ENCODE results near the gene PPEF1. TPM values are rescaled to one million over a fixed set of nuclear protein-coding genes. Genes with fewer than 3 reads are reported as not detected.
"Not testable (repeated sequence)": the region's sequence is repeated elsewhere in the genome, so short reads cannot be mapped to it uniquely, and the experiment has no call there.

The PPEF1 gene
- total and polyA plus RNA-seq, 12 donors, result 0.29 to 3.6 (median 0.48) TPM; not detected in 4

DNA sequence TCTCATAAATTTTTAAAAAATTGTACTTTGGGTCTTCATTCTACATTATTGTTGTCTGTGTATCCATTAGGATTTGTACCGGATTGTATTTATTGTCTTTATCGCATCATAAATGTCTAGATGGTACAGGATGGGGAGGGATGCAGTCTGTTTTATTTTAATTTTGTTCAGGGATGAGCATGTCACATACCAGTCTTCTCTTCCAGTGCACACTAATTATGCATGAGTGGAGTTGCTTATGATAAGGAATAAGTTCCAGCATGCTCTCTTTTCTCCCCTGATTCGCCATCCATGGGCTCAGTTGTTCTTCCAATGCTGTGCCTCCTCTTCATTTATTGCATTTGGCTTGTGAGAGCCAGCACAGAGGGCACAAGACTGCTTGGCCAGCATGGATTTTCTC, 54.3 kb downstream of the PPEF1 start:
- Histone ChIP-seq H3K36me3 (replicated peaks in 1 of 2) (no peaks in the 10 kb centered on the region), H3K9me3 (replicated peaks in 1 of 3) (no peaks in the 10 kb centered on the region), H3K27ac (no peak overlapping the region), H3K27me3 (peaks cover 15% of the 10 kb centered on the region), H3K4me3 (no peak overlapping the region), H3K4me1 (replicated peaks in 1 of 2) (no peaks in the 10 kb centered on the region)
- intact Hi-C loops (cut with DNase I), result no loop called here
- DNase-seq, result no peak
- no peak for TF ChIP-seq POLR2A (IDR thresholded peaks at IDR 0.05)
- TF ChIP-seq, protein P1, sequence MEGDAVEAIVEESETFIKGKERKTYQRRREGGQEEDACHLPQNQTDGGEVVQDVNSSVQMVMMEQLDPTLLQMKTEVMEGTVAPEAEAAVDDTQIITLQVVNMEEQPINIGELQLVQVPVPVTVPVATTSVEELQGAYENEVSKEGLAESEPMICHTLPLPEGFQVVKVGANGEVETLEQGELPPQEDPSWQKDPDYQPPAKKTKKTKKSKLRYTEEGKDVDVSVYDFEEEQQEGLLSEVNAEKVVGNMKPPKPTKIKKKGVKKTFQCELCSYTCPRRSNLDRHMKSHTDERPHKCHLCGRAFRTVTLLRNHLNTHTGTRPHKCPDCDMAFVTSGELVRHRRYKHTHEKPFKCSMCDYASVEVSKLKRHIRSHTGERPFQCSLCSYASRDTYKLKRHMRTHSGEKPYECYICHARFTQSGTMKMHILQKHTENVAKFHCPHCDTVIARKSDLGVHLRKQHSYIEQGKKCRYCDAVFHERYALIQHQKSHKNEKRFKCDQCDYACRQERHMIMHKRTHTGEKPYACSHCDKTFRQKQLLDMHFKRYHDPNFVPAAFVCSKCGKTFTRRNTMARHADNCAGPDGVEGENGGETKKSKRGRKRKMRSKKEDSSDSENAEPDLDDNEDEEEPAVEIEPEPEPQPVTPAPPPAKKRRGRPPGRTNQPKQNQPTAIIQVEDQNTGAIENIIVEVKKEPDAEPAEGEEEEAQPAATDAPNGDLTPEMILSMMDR (IDR thresholded peaks at IDR 0.05), result no peak
- 80 to 90% (median 89%) methylated on average over 3 of the region's 3 CpGs for WGBS, 4 donors

DNA sequence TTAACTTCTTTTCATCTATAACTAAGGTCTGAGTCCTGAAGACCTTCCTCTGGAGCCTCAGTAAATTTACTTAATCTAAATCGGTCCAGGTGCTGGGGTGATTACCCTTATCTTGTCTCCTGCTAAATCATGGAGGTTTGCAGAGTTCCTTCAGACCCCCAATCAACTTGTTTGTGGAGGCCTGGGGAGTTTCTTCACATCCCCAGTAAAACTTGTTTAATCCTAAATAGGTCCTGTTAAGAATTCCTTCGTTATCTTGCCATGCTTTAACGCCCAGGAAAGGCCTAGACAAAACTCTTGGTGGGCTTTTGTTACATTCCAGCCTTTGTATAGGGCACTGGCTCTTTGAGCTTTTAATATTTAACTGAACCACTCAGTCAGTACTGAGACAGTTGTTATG, 55.7 kb downstream of the PPEF1 start:
- H3K4me3 ChIP-seq; DNase-seq; H3K36me3 ChIP-seq (replicated peaks in 1 of 2); H3K27ac ChIP-seq; H3K4me1 ChIP-seq (replicated peaks in 1 of 2); H3K9me3 ChIP-seq (replicated peaks in 1 of 3); intact Hi-C loops (cut with DNase I): not testable (repeated sequence)
- peaks cover 15% of the 10 kb centered on the region for H3K27me3 ChIP-seq
- WGBS, 4 donors, result 70 to 94% (median 77%) methylated on average over 3 of the region's 3 CpGs

DNA sequence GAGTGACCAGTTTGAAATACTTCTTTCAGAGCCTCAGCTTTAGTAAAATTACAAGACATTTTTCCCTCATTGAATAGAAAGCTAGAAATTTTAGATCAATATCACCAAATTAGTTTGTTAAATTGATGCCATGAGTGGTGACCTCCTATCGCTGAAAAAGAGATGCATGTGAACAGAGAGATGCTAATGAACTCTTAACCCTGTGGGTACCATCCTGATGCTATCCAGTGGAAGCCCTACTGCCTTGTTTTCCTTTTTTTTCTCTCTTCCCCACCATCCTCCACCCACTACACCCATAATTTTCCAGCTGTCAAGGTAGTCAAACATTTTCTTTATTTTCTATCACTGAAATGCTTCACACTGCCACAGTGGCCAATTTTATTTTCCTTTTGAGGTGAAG, 61.9 kb downstream of the PPEF1 start:
- H3K36me3 ChIP-seq (replicated peaks in 1 of 2), result no peaks in the 10 kb centered on the region
- intact Hi-C loops (cut with DNase I), result no loop called here
- TF ChIP-seq, protein P1 (IDR thresholded peaks at IDR 0.05), result no peak
- TF ChIP-seq POLR2A (IDR thresholded peaks at IDR 0.05), result no peak
- no peaks in the 10 kb centered on the region for H3K9me3 ChIP-seq (replicated peaks in 1 of 3)
- WGBS, 4 donors, result 44 to 64% (median 54%) methylated on average over 1 of the region's 1 CpG
- H3K27ac ChIP-seq, result no peak overlapping the region
- H3K4me1 ChIP-seq (replicated peaks in 1 of 2), result no peaks in the 10 kb centered on the region
- H3K4me3 ChIP-seq, result no peak overlapping the region
- no peak for DNase-seq
- H3K27me3 ChIP-seq, result no peaks in the 10 kb centered on the region

DNA sequence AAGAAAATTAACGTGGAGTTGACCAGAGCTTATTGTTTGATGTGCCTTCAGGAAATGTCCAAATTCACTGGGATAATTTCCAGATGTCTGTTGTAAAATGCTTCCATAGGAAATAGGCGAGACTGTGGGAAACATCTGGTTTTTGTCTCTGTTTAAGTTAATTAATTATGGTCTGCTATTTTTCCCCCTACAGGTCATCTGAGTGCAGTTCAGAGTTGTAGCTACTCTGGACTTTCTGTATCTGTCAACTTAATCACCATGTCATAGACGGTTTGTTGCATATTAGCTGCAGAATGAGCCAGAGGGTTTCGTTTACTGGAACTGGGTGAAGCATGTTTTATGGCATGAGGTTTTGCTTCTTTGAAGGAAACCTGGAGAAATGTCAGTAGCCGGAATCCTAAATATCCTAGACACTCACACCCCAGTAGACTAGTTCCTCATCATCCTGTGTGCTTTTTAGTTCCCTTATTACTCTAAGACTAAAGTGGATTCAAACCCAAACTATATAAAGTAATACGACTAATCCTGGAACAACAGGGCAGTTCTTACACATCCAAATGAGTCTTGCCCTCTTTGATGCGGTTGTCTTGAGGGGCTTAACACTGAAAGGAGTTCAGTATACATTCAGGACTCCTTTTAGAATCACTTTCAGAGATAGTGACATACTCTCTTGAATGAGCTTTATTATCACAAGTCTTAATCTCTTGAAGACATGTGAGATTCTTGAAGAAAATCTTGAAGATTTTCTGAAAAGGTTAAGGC, 62.5 kb downstream of the PPEF1 start:
- no peak for DNase-seq
- TF ChIP-seq POLR2A (IDR thresholded peaks at IDR 0.05), result no peak
- TF ChIP-seq, protein P1 (IDR thresholded peaks at IDR 0.05), result peak in 2 of 6 experiments; percentile 6 to 29
- H3K27me3 ChIP-seq, result no peaks in the 10 kb centered on the region
- WGBS, 4 donors, result 47 to 56% (median 53%) methylated on average over 7 of the region's 7 CpGs
- H3K4me1 ChIP-seq (replicated peaks in 1 of 2), result no peaks in the 10 kb centered on the region
- no peak overlapping the region for H3K4me3 ChIP-seq
- no peaks in the 10 kb centered on the region for H3K9me3 ChIP-seq (replicated peaks in 1 of 3)
- intact Hi-C loops (cut with DNase I), result no loop called here
- no peak overlapping the region for H3K27ac ChIP-seq
- no peaks in the 10 kb centered on the region for H3K36me3 ChIP-seq (replicated peaks in 1 of 2)

DNA sequence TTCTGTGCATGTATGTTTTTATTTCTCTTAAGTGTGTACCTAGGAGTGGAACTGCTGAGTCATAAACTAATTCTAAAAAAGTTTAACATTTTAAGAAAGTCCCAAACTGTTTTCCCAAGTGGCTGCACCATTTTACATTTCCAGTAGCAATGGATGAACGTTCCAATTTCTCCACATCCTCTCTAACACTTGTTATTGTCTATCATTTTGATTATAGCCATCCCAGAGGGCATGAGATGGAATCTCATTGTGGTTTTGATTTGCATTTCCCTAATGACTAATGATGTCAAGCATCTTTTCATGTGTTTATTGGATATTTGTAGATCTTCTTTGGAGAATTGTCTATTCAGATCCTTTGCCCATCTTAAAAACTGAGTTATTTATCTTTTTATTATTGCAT, 82.5 kb downstream of the PPEF1 start:
- Histone ChIP-seq H3K4me3 (no peak overlapping the region), H3K4me1 (replicated peaks in 1 of 2) (no peaks in the 10 kb centered on the region), H3K9me3 (replicated peaks in 1 of 3) (no peaks in the 10 kb centered on the region), H3K27me3 (no peaks in the 10 kb centered on the region), H3K36me3 (replicated peaks in 1 of 2) (no peaks in the 10 kb centered on the region), H3K27ac (no peak overlapping the region)
- TF ChIP-seq, protein P1 (IDR thresholded peaks at IDR 0.05), result no peak
- TF ChIP-seq POLR2A (IDR thresholded peaks at IDR 0.05), result no peak
- WGBS, 4 donors, result 33 to 79% (median 59%) methylated on average over 1 of the region's 1 CpG
- intact Hi-C loops (cut with DNase I), result no loop called here
- no peak for DNase-seq
